Stimulated activated naive CD8-positive, alpha-beta T cell treated with anti-CD3 and anti-CD28 coated beads, Interleukin-15, Interleukin-2, amounts not matched to agents 100 U/mL and 50 U/mL, for 24 hours (primary cell): Measurements from ENCODE around the gene CTSG.
"Not testable (repeated sequence)": the region's sequence is repeated elsewhere in the genome, so short reads cannot be mapped to it uniquely, and the experiment has no call there.

Experiments
- ATAC-seq: fragments of 150-1000 bp; cut with Tn5 transposase; one replicate; pipeline ENCODE4 v1.10.0; 2021
- DNase-seq: peaks from one replicate; pipeline ENCODE4 v3.0.0; 2021

Gene CTSG

DNA sequence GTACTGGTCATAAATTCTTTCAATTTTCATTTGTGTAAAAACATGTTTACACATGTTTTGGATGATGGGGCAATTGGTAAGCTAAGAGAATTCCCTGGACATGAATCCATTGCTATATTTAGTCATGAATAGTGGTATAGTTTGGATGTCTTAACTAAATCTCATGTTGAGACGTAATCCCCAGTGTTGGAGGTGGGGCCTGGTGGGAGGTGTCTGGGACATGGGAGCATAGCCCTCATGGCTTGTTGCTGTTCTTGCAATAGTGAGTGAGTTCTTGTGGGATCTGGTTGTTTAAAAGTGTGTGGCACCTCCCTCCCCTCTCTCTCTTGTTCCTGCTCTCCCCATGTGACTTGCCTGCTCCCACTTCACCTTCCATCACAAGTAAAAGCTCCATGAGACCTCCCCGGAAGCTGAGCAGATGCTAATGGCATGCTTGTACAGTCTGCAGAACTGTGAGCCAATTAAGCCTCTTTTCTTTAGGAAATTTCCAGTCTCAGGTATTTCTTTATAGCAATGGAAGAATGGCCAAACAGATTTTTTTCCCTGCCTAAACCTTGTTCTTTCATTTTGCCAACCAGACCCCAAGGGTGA is 33.6 kb downstream of the CTSG start:
- ATAC-seq (no peak), DNase-seq (no peak)

DNA sequence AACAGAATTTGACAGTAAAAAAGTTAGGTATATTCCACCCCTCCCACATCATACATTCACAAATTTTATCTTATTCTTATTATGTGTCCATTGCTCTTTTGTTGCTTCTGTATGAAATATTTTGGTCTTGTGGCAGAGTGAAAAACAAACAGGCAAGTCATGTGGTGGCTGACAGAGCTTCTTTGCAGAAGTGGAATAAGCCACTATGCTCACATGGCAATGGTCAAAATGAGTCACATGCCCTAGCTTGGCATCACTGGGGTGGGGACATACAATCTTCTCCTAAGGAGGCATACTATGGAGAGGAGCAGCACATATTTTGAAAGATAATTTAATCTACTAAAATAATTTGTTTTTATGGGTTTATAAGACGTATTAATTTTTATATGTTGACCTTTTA is 40.3 kb downstream of the CTSG start:
- ATAC-seq (peak; percentile 85), DNase-seq (peak; percentile 13)

DNA sequence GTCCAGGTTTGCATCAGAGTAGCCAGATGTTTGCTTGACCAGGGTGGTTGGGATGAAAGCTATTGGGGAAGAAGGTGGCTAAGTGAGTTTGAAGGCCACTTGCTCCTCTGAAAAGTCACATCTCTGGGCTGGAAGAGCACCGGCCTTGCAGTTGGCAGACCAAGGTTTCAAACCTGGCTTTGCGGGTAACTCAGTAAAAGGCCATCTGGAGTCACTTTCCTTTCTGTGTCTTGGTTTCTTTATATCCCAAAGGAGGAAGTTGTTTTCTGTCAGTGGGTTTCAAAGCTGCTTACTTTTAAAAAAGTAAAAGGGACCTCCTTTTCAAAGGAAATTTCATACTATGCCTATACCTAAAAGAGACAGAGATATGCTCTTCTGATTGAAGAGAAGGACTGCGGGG is 41.8 kb downstream of the CTSG start:
- DNase-seq (no peak), ATAC-seq (no peak)

DNA sequence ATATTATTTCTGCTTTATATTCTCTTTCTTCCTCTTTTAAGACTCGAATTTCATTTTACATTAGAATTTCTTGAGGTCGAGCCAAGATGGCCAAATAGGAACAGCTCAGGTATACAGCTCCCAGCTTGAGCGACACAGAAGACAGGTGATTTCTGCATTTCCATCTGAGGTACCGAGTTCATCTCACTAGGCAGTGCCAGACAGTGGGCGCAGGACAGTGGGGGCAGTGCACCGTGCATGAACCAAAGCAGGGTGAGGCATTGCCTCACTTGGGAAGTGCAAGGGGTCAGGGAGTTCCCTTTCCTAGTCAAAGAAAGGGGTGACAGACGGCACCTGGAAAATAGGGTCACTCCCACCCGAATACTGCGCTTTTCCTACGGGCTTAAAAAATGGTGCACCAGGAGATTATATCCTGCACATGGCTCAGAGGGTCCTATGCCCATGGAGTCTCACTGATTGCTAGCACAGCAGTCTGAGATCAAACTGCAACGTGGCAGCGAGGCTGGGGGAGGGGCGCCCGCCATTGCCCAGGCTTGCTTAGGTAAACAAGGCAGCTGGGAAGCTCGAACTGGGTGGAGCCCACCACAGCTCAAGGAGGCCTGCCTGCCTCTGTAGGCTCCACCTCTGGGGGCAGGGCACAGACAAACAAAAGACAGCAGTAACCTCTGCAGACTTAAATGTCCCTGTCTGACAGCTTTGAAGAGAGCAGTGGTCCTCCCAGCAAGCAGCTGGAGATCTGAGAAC is 50.0 kb downstream of the CTSG start:
- ATAC-seq, DNase-seq: not testable (repeated sequence)
